GM12892 (cell line): ENCODE data around the gene SOX2.

Experiments used
- POLR2A ChIP-seq: IDR thresholded peaks from 2 replicates; pipeline ENCODE4 v1.6.1; 2011; ENCODE audit warnings: low read depth, low read length, control low read depth
- POLR2AphosphoS5 ChIP-seq: IDR thresholded peaks from 2 replicates; pipeline ENCODE4 v1.6.1; 2011; ENCODE audit warnings: low read depth, low read length, control low read depth
- TAF1 ChIP-seq: IDR thresholded peaks from 2 replicates; pipeline ENCODE4 v1.6.1; 2011; ENCODE audit warnings: low read depth, mild to moderate bottlenecking, control low read depth, low read length, borderline replicate concordance

DNA sequence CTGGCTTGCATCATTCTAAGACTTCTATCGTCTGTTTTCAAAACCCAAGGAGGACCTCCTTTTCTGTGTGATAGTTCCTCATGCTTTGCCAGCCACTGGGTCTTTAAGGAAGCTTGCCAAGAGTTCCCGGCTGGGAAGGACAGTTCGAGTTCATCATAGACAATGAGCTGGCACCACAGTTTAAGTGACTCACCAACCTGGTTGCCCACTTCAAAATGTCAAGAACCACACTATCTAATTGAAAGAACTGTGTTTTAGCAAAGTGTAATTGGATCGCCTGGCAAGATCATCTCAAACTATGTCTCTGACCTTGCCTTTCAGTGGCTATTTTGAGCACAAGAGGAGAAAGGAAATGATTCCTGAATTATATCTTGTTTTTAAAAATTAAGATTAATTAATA lies 27.9 kb downstream of the SOX2 start:
- no peak for TF ChIP-seq POLR2A
- no peak for TF ChIP-seq TAF1
- TF ChIP-seq POLR2AphosphoS5, result no peak
